Measurements from ENCODE around the gene SBSN.
A peak's percentile ranks its signal among the peaks of the same experiment; 100 is the strongest.

SBSN gene

DNA sequence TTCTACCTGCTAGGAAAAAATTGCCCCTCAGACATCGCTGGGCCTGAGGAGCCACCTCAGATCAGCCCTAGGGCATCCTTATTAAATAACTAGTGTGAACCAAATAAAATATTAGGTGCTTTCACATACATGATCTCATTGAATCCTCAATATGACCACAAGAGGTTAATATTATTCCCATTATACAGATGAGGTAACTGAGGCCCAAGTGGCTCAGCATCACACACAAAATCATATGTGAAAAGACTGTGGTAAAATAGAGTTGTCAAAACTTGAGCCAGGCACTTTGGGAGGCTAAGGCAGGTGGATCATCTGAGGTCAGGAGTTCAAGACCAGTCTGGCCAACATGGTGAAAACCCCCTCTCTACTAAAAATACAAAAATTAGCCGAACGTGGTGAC, 11.8 kb downstream of the SBSN start:
- no peak overlapping the region for H3K27ac ChIP-seq
- TF ChIP-seq, protein P1, sequence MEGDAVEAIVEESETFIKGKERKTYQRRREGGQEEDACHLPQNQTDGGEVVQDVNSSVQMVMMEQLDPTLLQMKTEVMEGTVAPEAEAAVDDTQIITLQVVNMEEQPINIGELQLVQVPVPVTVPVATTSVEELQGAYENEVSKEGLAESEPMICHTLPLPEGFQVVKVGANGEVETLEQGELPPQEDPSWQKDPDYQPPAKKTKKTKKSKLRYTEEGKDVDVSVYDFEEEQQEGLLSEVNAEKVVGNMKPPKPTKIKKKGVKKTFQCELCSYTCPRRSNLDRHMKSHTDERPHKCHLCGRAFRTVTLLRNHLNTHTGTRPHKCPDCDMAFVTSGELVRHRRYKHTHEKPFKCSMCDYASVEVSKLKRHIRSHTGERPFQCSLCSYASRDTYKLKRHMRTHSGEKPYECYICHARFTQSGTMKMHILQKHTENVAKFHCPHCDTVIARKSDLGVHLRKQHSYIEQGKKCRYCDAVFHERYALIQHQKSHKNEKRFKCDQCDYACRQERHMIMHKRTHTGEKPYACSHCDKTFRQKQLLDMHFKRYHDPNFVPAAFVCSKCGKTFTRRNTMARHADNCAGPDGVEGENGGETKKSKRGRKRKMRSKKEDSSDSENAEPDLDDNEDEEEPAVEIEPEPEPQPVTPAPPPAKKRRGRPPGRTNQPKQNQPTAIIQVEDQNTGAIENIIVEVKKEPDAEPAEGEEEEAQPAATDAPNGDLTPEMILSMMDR (conservative IDR thresholded peaks at IDR 0.05): no peak

DNA sequence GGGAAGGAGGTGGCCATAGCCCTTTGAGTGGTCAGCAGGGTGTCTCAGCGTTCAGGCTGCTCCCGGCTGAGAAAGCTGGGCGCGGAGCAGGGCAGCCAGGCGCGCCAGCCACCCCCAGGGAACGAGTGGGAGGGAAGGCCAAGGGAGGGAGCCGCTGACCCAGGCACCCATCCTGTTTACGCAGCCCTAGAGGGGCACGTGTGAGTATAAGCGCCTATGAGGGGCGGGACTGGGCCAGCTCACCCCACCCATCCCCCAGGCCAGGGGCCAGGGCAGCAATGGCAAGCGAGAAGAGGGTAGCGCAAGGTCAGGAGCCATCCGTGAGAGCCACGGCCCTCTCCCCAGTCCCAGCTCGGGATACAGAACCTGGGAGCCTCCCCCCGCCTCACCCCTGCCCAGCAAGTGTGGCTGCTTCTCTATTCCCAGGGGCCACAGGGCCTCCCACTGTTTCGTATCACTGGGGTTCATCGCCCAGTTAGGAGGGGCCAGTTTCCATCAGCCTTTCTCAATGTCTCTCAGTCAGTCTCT, 13.8 kb downstream of the SBSN start:
- H3K27ac ChIP-seq: no peak overlapping the region
- TF ChIP-seq, protein P1 (conservative IDR thresholded peaks at IDR 0.05): no peak
- no peak for TF ChIP-seq ZFX (IDR thresholded peaks at IDR 0.05)

DNA sequence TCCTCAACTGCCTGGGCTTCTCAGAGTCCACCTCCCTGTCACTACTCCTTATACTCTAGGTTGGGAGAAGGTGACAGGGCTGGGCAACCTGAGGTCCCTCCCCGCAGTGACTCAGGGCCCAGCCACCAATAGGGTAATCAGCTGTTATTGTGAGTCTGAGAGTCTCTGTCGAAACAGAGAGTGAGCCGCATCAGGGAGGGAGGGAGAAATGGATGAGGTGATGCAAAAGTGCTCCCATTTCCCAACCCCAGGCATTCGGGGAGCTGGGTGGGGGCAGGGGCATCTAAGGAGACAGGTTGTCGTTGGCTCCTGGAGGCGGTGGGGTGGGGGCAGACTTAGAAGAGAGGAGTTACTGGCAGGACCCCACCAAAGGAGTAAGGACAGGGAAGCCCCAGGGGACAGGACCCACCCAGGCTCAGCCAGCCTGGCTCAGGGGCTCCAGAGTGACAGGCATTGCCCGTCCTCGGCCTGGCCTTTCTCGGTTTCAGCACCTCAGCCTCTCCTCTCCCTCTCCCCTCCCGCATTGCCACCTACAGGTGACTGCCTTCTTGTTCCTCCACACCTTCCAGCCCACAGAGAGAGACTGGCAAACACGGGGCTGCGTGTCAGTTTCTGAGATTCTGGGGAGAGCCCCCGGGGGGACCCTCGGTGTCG, 14.4 kb downstream of the SBSN start, which contains the start of gene DMKN:
TSS of gene DMKN (minus strand) at position 22 of the 654 bp plus-strand sequence. CDS start 174 bp downstream, outside the sequence.
- TF ChIP-seq, protein P1 (conservative IDR thresholded peaks at IDR 0.05): no peak
- TF ChIP-seq ZFX (IDR thresholded peaks at IDR 0.05): no peak
- H3K27ac ChIP-seq: no peak within 1 kb of the TSS

DNA sequence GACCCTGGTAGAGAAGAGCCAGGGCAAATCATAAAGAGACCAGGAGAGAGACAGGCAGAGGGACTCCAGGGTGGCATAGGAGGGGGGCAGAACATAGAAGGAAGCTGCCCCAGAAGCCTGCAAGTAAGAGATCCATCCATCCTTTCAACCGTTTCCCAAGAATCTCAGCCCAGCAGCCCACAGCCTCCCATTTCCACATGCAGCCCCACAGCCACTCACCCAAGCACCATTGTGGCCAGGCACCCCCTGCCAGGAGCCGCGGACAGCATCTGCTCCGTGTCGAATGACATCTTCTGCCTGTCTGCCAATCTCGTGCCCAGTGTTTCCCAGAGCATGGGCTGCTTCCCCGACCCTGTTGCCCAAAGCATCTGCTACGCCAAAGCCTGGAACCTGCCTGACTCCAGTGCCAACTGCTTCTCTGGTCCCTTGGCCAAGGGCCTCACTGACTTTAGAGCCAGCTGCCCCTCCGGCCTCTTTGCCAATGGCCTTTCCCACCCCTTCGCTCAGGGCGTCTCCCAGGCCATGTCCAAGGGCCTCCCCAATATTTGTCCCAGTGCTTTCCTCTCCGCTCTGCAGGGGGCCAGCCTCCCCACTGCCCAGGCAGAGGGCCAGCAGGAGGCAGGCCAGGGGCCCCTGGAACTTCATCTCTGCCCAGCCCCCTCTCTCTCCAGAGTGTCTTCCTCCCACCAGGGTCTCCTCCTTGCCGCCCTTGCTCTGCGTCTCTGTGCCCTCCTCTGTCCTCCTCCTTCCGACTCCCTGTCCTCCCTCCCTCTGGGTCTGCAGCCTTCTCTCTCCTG, 15.1 kb downstream of the SBSN start:
- no peak overlapping the region for H3K27ac ChIP-seq
- no peak for TF ChIP-seq ZFX (IDR thresholded peaks at IDR 0.05)
- TF ChIP-seq, protein P1 (conservative IDR thresholded peaks at IDR 0.05): no peak

DNA sequence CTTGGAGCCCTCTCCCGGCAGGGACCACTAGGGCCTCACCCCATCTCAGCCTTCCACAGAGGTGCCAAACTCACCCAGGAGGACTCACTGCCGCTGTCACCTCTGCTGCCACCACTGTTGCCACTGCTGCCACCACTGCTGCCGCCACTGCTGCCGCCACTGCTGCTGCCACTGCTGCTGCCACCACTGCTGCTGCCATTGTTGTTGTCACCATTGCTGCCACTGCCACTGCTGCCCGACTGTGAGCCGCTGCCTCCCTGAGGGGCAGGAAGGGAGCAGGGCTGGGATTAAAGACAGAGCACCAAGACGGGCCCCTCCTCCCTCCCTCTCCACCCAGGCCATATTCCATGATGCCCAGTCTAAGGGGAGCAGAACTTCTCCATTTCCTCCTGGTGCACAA, 16.8 kb downstream of the SBSN start:
- TF ChIP-seq, protein P1 (conservative IDR thresholded peaks at IDR 0.05): no peak
- no peak overlapping the region for H3K27ac ChIP-seq

DNA sequence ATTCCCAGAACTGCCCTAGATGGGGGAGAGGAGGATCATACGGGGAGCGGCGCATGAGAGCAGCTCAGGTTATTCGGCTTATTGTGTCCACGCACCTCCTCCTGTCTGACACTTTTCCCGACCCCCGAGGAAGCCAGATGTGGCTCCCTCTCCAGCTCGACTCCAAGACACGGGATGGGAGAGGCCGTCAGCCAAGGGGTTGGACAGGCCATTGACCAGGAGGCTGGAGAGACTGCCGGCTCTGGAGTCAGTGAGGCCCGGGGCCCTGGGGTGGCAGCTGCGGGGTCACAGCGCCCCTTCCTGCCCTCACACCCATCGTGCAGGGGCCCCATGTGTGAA, 17.5 kb downstream of the SBSN start:
- no peak overlapping the region for H3K27ac ChIP-seq

More for the DNA sequence above, 17.5 kb downstream of the SBSN start:
- no peak for TF ChIP-seq ZFX (IDR thresholded peaks at IDR 0.05)
- TF ChIP-seq, protein P1 (conservative IDR thresholded peaks at IDR 0.05): peak; percentile 64
